Tibial nerve (tissue), 4 donors: ENCODE data around the gene PCDHGA4. TPM values are rescaled to one million over a fixed set of nuclear protein-coding genes. Genes with fewer than 3 reads are reported as not detected.
A peak's percentile ranks its signal among the peaks of the same experiment; 100 is the strongest.

Experiments
- DNase-seq, 2 donors: peaks; one replicate each; pipeline ENCODE4 v3.0.0-alpha.2; 2019; ENCODE audit warnings: low spot score in 2 of 2
- H3K27ac ChIP-seq, 4 donors: fragments of 200-600 bp; sonication (generic) in 3 of 4; one replicate each; pipeline ENCODE4 v1.5.1; 2017 to 2019; ENCODE audit warnings: mild to moderate bottlenecking in 1 of 4
- H3K27me3 ChIP-seq, 2 donors: fragments of 200-600 bp; sonication (generic) in 1 of 2; one replicate each; pipeline versions ENCODE4 v1.5.1 to v1.6.0; 2017 to 2019
- H3K36me3 ChIP-seq, 3 donors: fragments of 200-600 bp; sonication (generic); one replicate each; pipeline ENCODE4 v1.5.1; 2018 to 2019
- H3K4me1 ChIP-seq, 4 donors: fragments of 200-600 bp; sonication (generic) in 3 of 4; one replicate each; pipeline ENCODE4 v1.5.1; 2017 to 2019
- H3K4me3 ChIP-seq, 4 donors: fragments of 200-600 bp; sonication (generic) in 3 of 4; one replicate each; pipeline ENCODE4 v1.5.1; 2017 to 2019; ENCODE audit warnings: mild to moderate bottlenecking in 1 of 4, moderate library complexity in 1 of 4
- H3K9me3 ChIP-seq, 4 donors: fragments of 200-600 bp; sonication (generic) in 3 of 4; one replicate each; pipeline ENCODE4 v1.5.1; 2017 to 2019
- CTCF ChIP-seq, 5 experiments: fragments of 200-600 bp in 3 of 5; fragments of 450-650 bp in 2 of 5; sonication (generic) in 3 of 5; IDR thresholded peaks; one replicate each; pipeline ENCODE4 v1.5.1; 2016 to 2019; ENCODE audit warnings: antibody characterized with exemption in 5 of 5, mild to moderate bottlenecking in 3 of 5, moderate library complexity in 2 of 5
- EP300 ChIP-seq, 2 donors: sonication (generic); formaldehyde crosslinking; IDR thresholded peaks; one replicate each; pipeline ENCODE4 v1.6.1; 2017; ENCODE audit warnings: antibody characterized with exemption in 2 of 2, mild to moderate bottlenecking in 1 of 2
- POLR2A ChIP-seq, 2 donors: fragments of 450-650 bp; IDR thresholded peaks; one replicate each; pipeline ENCODE4 v1.6.1; 2017; ENCODE audit warnings: antibody characterized with exemption in 2 of 2, mild to moderate bottlenecking in 2 of 2, moderate library complexity in 2 of 2
- WGBS, 2 donors: methylation state at CpG; one replicate each; pipeline ENCODE4 v1.1.5; 2018; 5-methylcytosine and 5-hydroxymethylcytosine counted together
- total RNA-seq, 4 donors: library from RNA; depleted of rRNA; stranded (reverse); fragments of >200 nt; gene quantifications; one replicate each; pipeline ENCODE4 v1.1.0, GENCODE V29; 2016

Gene PCDHGA4
- total RNA-seq, 4 donors from 2014 or later = 5.1 to 13.5 (median 9.2) TPM

- 16 to 21% methylated on average over 27 of the region's 27 CpGs for WGBS, 2 donors
- Histone ChIP-seq H3K4me1 (no peaks in the 10 kb centered on the region), H3K9me3 (peaks cover 0 to 94% (median 50%) of the 10 kb centered on the region in 4 donors), H3K4me3 (peak within 1 kb of the TSS in 1 of 4 donors; percentile 34), H3K27ac (no peak within 1 kb of the TSS), H3K36me3 (peaks cover 0 to 20% (median 0%) of the 10 kb centered on the region in 3 donors), H3K27me3 (no peaks in the 10 kb centered on the region)
- TF ChIP-seq EP300 (IDR thresholded peaks at IDR 0.05) (no peak), CTCF (IDR thresholded peaks at IDR 0.05) (peak in 1 of 5 experiments; percentile 8), POLR2A (IDR thresholded peaks at IDR 0.05) (no peak)
- no peak for DNase-seq
Observed at GRCh38 chr5:141402553-141403243, 47.9 kb downstream of the PCDHGA4 start, which contains the start of gene PCDHGA9. TSS of gene PCDHGA9 (plus strand) at chr5:141402778. CDS start at chr5:141402953, 175 bp downstream.

- TF ChIP-seq POLR2A (IDR thresholded peaks at IDR 0.05) = no peak
- no peak for TF ChIP-seq EP300 (IDR thresholded peaks at IDR 0.05)
- no peak for TF ChIP-seq CTCF (IDR thresholded peaks at IDR 0.05)
- DNase-seq = no peak
- Histone ChIP-seq H3K36me3 (peaks cover 0 to 22% (median 0%) of the 10 kb centered on the region in 3 donors), H3K27ac (no peak overlapping the region), H3K27me3 (no peaks in the 10 kb centered on the region), H3K4me3 (peak overlapping the region in 1 of 4 donors; percentile 34), H3K9me3 (peaks cover 0 to 97% (median 52%) of the 10 kb centered on the region in 4 donors), H3K4me1 (no peaks in the 10 kb centered on the region)
- 35 to 39% methylated on average over 22 of the region's 22 CpGs for WGBS, 2 donors
Observed at GRCh38 chr5:141403387-141403786, 48.6 kb downstream of the PCDHGA4 start.

Other genes starting within 250 kb of the PCDHGA4 start
- 10 to 100 TPM in 3 of 4 donors, 1 to 10 TPM in 1; 7.3 to 19.8 (median 14.8) TPM for gene PCDHB4, start 233.2 kb upstream of the PCDHGA4 start, total RNA-seq
- gene PCDHB5, start 219.8 kb upstream of the PCDHGA4 start, total RNA-seq = 10 to 100 TPM in 2 of 4 donors, 1 to 10 TPM in 2; 5.9 to 15.5 (median 9.6) TPM
- gene PCDHB6, start 205.0 kb upstream of the PCDHGA4 start, total RNA-seq = 1 to 10 TPM; 1.8 to 3.7 (median 2.4) TPM
- gene PCDHB7, start 182.4 kb upstream of the PCDHGA4 start, total RNA-seq = 1 to 10 TPM; 4.4 to 7.1 (median 5.5) TPM
- 1 to 10 TPM; 1.0 to 4.2 (median 3.5) TPM for gene PCDHB8, start 177.2 kb upstream of the PCDHGA4 start, total RNA-seq
- gene PCDHB16, start 172.6 kb upstream of the PCDHGA4 start, total RNA-seq = 10 to 100 TPM in 3 of 4 donors, 1 to 10 TPM in 1; 9.2 to 17.7 (median 14.6) TPM
- 1 to 10 TPM; 4.6 to 9.2 (median 7.4) TPM for gene PCDHB9, start 167.9 kb upstream of the PCDHGA4 start, total RNA-seq
- gene PCDHB10, start 162.7 kb upstream of the PCDHGA4 start, total RNA-seq = 10 to 100 TPM in 1 of 4 donors, 1 to 10 TPM in 3; 4.8 to 10.4 (median 5.6) TPM
- gene PCDHB11, start 155.4 kb upstream of the PCDHGA4 start, total RNA-seq = 1 to 10 TPM; 6.9 to 8.6 (median 7.6) TPM
- gene PCDHB12, start 146.3 kb upstream of the PCDHGA4 start, total RNA-seq = 10 to 100 TPM in 3 of 4 donors, 1 to 10 TPM in 1; 5.7 to 12.6 (median 12.2) TPM
- gene PCDHB13, start 141.1 kb upstream of the PCDHGA4 start, total RNA-seq = 1 to 10 TPM; 8.2 to 9.8 (median 9.2) TPM
- gene PCDHB14, start 131.7 kb upstream of the PCDHGA4 start, total RNA-seq = 10 to 100 TPM in 2 of 4 donors, 1 to 10 TPM in 2; 6.6 to 13.0 (median 10.3) TPM
- 1 to 10 TPM; 5.4 to 7.6 (median 6.4) TPM for gene PCDHB15, start 109.6 kb upstream of the PCDHGA4 start, total RNA-seq
- 1 to 10 TPM in 1 of 4 donors, under 1 TPM in 1, not detected in 2; 0.42 to 4.8 TPM for gene SLC25A2, start 51.0 kb upstream of the PCDHGA4 start, total RNA-seq
- gene TAF7, start 34.2 kb upstream of the PCDHGA4 start, total RNA-seq = 10 to 100 TPM; 49.5 to 80.0 (median 59.5) TPM
- gene PCDHGA1, start 24.5 kb upstream of the PCDHGA4 start, total RNA-seq = 1 to 10 TPM in 3 of 4 donors, under 1 TPM in 1; 0.90 to 2.5 (median 1.8) TPM
- 10 to 100 TPM in 3 of 4 donors, 1 to 10 TPM in 1; 9.6 to 20.4 (median 12.7) TPM for gene PCDHGA2, start 16.3 kb upstream of the PCDHGA4 start, total RNA-seq
- gene PCDHGA3, start 11.2 kb upstream of the PCDHGA4 start, total RNA-seq = 10 to 100 TPM in 1 of 4 donors, 1 to 10 TPM in 3; 6.5 to 10.5 (median 8.7) TPM
- gene PCDHGB1, start 4.9 kb upstream of the PCDHGA4 start, total RNA-seq = 1 to 10 TPM; 4.3 to 8.4 (median 6.8) TPM
- 10 to 100 TPM in 2 of 4 donors, 1 to 10 TPM in 2; 9.2 to 14.0 (median 10.4) TPM for gene PCDHGB2, start 5.0 kb downstream of the PCDHGA4 start, total RNA-seq
- 10 to 100 TPM in 3 of 4 donors, 1 to 10 TPM in 1; 8.2 to 13.2 (median 12.1) TPM for gene PCDHGA5, start 9.1 kb downstream of the PCDHGA4 start, total RNA-seq
- 10 to 100 TPM in 2 of 4 donors, 1 to 10 TPM in 2; 7.8 to 12.4 (median 10.1) TPM for gene PCDHGB3, start 15.2 kb downstream of the PCDHGA4 start, total RNA-seq
- gene PCDHGA6, start 18.9 kb downstream of the PCDHGA4 start, total RNA-seq = 10 to 100 TPM in 2 of 4 donors, 1 to 10 TPM in 2; 7.4 to 12.3 (median 10.1) TPM
- 10 to 100 TPM in 1 of 4 donors, 1 to 10 TPM in 3; 7.6 to 12.2 (median 9.2) TPM for gene PCDHGA7, start 27.7 kb downstream of the PCDHGA4 start, total RNA-seq
- 10 to 100 TPM in 3 of 4 donors, 1 to 10 TPM in 1; 9.3 to 12.3 (median 11.1) TPM for gene PCDHGB4, start 32.7 kb downstream of the PCDHGA4 start, total RNA-seq
- gene PCDHGA8, start 37.6 kb downstream of the PCDHGA4 start, total RNA-seq = 1 to 10 TPM; 5.5 to 9.3 (median 6.6) TPM
- gene PCDHGB5, start 42.9 kb downstream of the PCDHGA4 start, total RNA-seq = 10 to 100 TPM in 3 of 4 donors, 1 to 10 TPM in 1; 9.9 to 22.4 (median 16.2) TPM
- gene PCDHGA9, start 47.8 kb downstream of the PCDHGA4 start, total RNA-seq = 10 to 100 TPM in 3 of 4 donors, 1 to 10 TPM in 1; 8.4 to 13.8 (median 11.9) TPM
- gene PCDHGB6, start 53.0 kb downstream of the PCDHGA4 start, total RNA-seq = 10 to 100 TPM in 3 of 4 donors, 1 to 10 TPM in 1; 9.2 to 16.8 (median 13.9) TPM
- 10 to 100 TPM in 2 of 4 donors, 1 to 10 TPM in 2; 7.6 to 15.0 (median 10.6) TPM for gene PCDHGA10, start 58.0 kb downstream of the PCDHGA4 start, total RNA-seq
- gene PCDHGB7, start 62.7 kb downstream of the PCDHGA4 start, total RNA-seq = 10 to 100 TPM; 14.6 to 19.2 (median 18.0) TPM
- gene PCDHGA11, start 66.0 kb downstream of the PCDHGA4 start, total RNA-seq = 1 to 10 TPM; 8.3 to 9.3 (median 8.9) TPM
- gene PCDHGA12, start 75.5 kb downstream of the PCDHGA4 start, total RNA-seq = 10 to 100 TPM in 2 of 4 donors, 1 to 10 TPM in 2; 7.9 to 19.8 (median 10.1) TPM
- gene PCDHGC3, start 120.9 kb downstream of the PCDHGA4 start, total RNA-seq = 10 to 100 TPM; 40.4 to 77.7 (median 56.3) TPM
- gene PCDHGC4, start 130.0 kb downstream of the PCDHGA4 start, total RNA-seq = 10 to 100 TPM in 1 of 4 donors, 1 to 10 TPM in 3; 3.3 to 11.7 (median 5.1) TPM
- gene PCDHGC5, start 134.1 kb downstream of the PCDHGA4 start, total RNA-seq = 1 to 10 TPM; 3.1 to 5.9 (median 3.8) TPM